GM12892 (cell line): ENCODE measurements around the gene GUCY2C.

Source experiments
- POLR2A ChIP-seq: IDR thresholded peaks from 2 replicates; pipeline ENCODE4 v1.6.1; 2011; ENCODE audit warnings: low read depth, low read length, control low read depth
- POLR2AphosphoS5 ChIP-seq: IDR thresholded peaks from 2 replicates; pipeline ENCODE4 v1.6.1; 2011; ENCODE audit warnings: low read depth, low read length, control low read depth
- TAF1 ChIP-seq: IDR thresholded peaks from 2 replicates; pipeline ENCODE4 v1.6.1; 2011; ENCODE audit warnings: low read depth, mild to moderate bottlenecking, control low read depth, low read length, borderline replicate concordance

DNA sequence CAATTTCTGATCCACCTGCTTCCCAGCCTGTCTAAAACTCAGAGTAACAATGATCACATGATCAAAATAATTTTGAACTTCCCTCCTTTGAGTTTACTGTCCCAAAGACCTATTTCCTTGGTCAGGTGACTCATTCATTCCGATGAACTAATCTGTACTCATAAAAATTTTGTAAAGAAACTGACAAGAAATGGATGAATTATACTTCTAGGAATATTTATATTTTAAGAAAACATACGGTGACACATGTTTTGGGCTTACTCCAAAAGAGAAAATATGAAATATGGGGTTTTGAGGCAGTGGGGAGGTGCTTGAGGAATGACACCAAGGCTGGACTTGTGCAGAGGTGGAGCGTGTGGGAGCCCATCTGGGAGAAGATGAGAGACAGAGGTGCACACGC is 42.0 kb downstream of the GUCY2C start:
- TF ChIP-seq POLR2A, result no peak
- TF ChIP-seq TAF1, result no peak
- no peak for TF ChIP-seq POLR2AphosphoS5
